CD4-positive, alpha-beta T cell treated with Interleukin-17A for 1 hour (primary cell): Measurements from ENCODE around the gene GRM8.

Experiments
- DNase-seq: peaks from one replicate; pipeline ENCODE4 v3.0.0-alpha.2; 2020

Gene GRM8

DNA sequence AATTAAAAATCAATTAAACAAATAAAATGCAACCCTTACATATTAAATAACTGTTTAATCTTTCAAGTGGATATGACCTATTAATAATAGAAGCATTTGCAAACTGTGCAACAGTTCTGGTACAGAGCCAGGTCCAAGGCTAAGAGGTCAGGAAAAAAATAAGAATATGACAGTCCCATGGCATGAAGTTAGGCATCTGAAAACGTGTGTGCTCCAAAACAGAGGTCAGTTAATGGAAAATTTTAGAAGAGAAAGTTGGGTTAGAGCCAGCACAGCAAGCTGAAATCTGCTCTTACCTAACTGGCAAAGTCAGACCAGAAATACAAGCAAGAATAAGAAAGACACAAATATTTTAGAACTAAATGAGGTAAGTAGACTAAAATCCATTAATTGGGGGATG lies 757.7 kb downstream of the GRM8 start:
- DNase-seq, result no peak

DNA sequence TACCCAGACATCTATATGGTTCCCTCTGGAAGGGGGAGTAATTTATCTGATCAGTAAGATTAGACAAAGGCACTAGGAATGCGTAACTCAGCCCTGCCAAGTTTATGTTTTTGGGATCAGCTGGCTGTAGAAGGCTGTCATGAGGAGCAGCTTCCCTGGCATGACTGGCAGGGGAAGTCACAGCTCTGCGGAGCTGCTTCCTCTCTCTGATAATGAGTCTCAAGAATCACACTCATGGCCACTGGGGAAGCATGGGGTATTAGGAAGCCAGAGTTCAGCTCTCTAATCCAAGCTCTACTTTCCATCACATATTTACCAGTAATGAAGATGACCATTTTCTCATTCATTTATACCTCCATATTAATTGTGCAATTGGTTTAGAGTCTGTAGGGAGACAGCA lies 758.9 kb downstream of the GRM8 start:
- DNase-seq, result no peak

DNA sequence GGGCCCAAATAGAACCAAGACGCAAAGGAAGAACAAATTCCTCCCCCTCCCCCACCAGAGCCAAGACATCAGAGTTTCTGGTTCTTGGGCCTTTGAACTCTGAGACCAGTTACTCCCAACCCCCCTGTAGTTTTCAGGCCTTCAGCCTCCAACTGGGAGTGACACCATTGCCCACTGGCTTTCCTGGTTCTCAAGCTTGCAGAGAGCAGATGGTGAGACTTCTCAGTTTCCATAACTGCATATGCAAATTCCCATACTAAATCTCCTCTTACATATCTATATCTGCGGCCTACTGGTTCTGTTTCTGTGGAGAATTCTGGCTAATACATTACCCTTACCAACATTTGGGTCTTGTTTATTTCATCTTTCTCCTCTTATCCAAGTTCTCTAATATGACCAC lies 762.9 kb downstream of the GRM8 start:
- DNase-seq, result no peak

DNA sequence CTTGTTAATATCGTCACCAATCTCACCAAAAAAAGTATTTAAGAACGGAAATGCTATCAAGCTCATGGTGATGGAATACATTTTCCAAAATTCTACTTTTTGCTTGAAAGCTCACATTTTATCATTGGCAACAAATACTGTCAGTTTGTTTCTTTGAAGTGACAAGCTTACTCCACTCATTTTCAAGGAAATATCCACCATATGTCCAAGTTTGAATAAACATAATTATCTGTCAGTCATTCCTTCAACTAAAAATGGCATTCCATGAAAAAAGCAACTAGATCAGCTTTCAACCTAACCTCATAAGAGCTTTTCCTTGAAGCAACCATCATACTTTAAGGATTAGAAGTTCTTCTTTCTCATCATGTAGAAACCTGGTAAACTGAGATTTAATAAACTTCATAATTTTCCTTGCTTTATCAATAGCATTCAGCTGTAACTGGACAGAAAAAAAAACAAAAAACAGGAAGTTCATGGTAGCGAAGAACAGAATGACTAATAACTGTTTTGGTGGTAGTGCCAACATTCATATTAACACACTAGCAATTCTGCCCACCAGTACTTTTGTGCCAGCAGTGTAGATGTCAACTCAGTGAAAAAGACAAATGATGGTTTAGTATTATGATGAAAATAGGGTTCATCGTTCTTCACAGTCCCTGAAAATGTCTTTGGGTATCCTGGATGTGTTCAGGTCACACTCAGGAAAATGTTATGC lies 764.9 kb downstream of the GRM8 start:
- no peak for DNase-seq

DNA sequence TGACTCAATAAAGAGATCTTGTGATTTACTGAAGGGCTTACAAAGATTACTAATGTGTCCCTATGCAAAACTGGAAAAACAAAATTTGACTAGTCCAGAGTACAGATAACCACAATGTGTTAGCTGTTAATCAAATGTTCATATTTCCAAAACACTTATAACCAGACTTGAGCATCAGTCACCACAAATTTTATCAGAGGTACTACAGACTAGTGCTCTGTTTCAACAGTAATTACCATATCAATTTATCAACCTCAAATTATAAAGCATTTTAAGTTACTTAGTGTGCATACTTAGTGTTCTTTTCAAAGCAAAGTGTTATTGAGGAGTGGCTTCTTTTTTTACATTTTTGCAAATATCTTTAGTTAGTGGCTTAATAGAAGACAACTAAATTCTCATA lies 765.9 kb downstream of the GRM8 start:
- no peak for DNase-seq

DNA sequence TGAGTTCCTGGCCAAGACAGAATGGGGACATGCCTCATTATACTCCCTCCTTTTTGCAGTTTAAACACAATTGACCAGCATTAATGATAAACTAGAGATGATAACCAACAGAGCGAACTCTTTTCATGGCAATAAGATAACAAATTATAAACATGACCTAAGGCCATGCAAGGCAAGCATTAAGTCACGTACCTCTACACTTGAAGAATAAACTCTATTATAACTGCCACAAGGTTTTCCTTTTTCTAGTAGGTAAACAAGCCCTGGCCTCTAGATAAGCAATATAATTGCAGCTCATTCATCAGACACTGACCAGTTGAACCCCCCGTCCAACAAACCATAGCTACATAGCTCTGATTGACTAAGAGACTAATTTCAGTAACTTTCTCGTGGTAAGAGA lies 767.0 kb downstream of the GRM8 start:
- DNase-seq, result no peak

DNA sequence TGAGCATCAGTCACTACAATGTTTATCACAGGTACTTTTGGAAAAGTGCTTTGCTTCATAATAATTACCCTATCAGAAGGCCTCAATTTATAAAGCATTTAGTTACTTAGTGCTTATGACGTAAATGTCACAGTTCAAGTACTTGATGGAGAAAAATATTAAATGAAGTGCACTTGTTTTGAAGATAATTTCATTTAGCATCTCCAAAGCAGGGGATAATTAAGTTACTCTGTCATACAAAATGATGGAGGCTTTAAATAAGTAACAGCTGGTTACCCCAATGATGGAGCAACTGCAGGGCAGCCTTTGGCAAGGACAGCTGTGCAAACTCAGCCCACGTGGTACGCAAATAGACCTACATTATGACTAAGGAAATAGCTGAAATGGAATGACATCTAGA lies 768.8 kb downstream of the GRM8 start:
- no peak for DNase-seq

DNA sequence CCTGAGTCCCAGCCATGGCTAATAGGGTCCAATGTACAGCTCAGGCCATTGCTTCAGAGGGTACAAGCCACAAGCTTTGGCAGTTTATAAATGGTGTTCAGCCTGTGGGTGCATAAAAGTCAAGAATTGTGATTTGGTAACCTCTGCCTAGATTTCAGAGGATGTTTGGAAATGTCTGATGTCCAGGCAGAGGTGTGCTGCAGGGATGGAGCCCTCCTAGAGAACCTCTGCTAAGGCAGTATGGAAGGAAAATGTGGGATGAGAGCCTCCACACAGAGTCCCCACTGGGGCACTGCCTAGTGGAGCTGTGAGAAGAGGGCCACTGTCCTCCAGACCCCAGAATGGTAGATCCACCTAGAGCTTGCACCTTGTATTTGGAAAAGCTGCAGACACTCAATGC lies 779.9 kb downstream of the GRM8 start:
- no peak for DNase-seq

DNA sequence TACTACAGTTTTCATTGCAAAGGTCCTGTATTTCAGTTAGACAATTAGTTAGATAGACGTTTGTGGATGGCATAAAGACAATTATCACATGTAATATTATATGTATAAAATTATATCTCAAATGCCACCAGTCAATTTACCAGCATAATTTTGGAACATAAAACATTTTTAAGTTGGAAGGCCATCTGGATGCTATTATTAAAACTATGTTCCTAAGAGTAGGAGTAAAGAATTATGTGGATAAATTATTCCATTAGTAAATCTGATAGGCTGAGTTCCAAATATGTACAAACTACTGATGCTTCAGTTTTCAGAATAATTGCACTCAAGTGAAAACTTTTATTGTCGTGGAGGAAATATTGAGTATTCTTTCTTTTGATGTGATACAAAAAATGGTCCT lies 790.3 kb downstream of the GRM8 start:
- DNase-seq, result no peak

DNA sequence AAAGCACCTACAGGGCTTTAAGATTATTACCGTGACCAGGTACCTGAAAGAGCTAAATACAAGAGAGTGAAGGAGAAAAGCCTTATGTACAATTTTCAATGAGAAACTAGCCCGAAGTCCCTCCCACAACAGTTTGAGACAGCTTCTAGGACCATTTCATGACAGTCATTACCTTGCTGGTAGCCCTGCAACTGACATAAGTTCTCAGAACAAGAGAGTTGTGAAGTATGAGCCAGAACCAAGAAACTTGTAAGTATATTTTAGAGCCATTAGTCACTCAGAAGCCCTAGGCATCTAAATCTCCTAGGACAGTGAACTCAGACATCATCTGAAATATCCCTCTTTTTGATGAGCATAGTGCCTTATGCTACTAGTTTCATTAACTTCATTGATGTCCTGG lies 792.1 kb downstream of the GRM8 start:
- no peak for DNase-seq

DNA sequence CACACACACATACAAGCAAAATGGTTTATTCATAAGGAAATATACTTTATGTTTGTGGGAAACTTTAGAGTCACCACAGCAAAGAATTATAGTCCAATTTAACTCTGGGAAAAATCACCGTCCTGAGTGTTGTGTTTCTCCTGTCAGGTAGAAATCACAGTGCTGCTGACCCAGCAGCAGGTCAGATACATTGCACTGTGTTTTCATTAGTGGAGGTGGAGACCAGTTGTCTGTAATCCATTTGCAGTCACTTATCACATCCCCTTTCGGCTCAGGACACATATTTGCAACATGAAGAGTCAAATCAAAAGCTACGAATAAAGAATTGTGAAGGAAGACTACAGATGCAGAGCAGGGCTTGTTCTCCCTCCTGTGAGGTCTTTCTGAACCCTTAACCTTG lies 799.6 kb downstream of the GRM8 start:
- DNase-seq, result no peak

DNA sequence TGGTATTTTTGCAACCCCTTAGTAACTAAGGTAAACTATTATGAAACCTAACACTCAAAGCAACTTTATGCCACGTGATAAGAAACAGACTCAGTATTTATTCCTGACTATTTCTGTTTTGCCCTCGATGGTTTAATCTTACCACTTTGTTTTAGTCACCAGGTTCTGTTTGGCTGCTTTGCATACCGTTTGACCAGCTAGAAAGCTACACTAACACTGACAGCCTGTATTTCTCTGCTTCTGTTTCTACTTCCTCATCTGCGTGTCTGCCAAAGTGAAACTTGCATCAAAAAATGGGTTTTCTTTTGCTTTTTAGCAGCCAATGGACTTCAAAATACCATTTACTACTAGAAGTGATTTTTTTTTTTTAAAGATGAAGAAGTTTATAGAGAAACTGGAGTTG lies 802.5 kb downstream of the GRM8 start:
- no peak for DNase-seq

DNA sequence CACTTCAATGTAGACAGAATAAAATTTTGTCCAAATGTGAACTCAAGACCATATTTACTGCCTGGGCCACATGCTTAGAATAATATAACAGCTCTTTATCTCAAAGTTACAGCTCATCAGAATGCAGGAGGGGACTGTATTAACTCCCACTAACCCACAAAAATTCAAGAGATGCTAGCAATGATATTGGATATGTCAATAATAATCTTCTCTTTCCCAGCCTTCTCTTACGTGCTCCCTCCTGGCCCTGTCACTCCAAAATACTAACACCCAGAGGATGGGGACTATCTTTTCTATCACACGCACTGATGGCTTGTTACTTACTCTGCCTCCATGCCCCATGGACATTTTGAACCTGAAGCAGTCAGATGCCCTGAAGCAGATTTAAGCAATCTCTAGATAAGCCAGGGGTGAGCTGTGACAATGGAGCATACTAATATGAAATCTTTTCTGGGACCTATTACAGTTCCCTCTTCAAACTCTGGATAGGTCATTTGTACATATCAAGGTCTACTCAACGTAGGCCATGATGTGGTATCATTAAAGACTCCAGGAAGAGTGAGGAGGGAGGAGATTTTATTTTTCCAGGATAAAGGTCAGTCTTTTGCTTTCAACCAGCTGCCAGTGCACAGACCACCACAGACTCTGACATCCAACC lies 803.0 kb downstream of the GRM8 start:
- no peak for DNase-seq

DNA sequence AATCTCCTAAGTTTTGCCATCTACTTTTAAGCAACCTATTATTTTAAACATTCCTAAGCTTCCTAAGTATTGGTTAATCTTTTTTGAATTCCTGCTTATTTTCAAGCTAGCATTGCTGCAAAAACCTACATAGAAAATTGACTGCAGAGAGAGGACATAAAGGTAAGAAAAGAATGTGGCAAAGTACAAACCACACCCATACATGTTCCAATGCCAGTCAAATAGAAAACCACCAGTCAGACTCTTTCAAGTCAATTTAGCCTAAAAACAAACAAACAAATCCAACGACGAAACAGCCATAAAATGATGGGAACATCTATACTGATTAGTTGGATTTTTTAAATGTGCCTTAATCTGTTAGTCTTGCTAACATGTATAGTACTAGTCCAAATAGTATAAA lies 804.8 kb downstream of the GRM8 start:
- no peak for DNase-seq

DNA sequence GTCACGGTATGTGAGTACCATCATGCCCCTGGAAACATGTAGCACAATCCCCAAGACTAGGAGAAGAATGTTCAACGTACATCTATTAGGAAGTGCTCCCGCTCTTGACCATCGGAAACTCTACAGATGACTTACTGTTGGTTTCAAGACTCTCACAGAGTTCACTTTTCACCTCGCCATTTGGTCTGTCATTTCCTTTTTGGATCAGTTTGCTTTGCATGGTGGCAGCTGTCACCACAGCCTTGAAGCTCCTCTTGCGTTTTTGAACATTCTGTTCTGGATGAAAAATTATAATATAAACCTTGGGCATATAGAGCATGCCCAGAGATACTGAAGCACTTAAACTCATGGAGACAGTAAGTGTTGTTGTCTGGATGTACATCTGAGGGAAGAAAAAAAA lies 806.8 kb downstream of the GRM8 start:
- no peak for DNase-seq

DNA sequence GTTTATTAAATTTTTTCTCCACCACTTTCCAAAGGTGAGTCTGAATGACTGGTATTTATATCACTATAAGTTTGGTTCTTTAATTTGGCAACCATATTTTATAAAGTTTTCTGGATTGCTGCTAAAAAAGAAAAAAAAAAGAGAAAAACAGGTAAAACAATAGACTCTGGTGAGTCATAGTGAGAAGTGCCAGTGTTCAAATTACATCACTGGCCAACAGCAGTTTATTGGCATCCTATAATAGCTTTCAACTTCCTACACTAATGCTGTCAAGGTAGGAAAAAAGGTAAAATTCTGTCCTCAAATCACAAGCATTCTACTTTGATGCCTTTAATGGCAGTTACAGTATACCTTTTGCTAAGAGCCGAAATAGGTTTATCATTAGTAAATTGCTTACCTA lies 808.8 kb downstream of the GRM8 start:
- DNase-seq, result no peak

DNA sequence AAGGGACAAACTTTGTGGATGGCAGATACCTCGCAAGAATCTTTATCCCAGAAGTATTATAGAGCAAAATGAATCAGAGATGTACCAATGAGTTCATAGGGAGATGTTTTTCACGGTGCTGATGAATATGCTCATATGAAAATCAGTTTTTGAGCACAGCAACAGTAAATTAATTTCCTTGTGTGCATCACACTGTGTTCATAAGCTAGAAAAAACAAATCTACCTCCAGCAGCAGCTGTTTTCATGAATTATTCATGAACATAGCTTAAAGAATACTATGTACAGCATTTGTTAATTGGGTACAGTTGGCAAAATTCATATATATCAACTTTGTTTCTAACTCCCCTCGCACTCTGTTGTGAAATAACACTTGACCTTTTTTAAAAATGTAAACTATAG lies 809.8 kb downstream of the GRM8 start:
- no peak for DNase-seq

DNA sequence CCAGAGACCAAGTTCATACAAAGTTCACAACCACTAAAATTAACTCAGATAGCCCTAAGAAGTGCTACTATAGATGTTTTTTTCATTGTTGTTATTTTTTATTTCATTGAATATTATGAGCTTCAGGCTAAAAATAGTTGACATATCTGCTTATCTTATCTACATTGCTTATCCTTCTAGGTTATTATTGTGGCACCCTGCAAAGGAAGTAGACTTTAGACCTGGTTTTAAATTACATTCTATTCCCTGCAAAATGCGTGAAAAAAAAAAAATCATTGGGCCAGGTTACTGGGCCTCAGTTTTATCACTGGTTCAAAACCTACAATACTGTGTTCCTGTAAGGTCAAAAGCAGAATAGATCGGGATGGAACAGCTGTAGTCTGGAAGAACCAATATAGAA lies 811.0 kb downstream of the GRM8 start:
- no peak for DNase-seq

DNA sequence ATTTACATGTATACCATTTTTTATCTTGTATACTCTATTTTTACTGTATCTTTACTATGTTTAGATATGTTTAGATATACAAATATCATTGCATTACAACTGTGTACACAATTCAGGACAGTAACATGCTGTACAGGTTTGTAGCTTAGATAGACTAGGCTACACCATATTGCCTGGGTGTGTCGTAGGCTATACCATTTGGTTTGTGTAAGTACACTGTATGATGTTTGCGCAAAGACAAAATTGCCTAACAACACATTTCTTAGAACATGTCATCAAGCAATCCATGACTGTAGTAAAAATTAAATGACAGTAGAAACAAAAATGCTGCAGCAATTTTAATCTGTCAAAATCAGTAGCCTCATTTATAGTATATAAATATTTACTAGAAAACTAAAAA lies 812.2 kb downstream of the GRM8 start:
- no peak for DNase-seq

DNA sequence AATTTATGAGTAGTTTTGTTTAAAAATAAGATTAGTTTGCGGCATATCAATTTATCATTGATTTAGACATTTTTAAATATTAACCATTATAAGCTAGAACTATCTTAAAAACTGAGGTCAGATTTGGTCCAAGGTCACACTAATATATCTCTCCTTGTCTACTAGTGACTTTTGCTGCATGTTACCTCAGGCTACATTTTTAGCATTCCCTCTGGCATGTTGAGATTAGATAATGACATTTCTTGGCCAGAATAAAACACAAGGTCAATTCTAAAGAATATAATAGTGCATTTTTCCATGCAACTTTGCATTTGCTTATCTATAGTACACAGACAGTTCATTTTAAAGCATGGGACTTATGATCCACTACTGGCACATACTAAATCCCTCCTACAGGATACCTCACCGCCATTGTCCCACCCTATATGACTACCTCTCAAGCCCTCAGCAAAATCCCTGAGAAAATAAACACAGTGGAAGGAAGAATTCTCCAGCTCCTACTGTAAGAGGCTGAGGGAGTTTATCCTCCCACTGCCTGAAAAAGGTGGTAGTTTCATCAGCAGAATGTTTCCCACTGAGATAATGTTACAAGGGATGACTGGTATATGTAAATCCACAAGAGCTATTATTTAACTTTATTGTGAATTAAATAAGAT lies 816.4 kb downstream of the GRM8 start:
- no peak for DNase-seq

DNA sequence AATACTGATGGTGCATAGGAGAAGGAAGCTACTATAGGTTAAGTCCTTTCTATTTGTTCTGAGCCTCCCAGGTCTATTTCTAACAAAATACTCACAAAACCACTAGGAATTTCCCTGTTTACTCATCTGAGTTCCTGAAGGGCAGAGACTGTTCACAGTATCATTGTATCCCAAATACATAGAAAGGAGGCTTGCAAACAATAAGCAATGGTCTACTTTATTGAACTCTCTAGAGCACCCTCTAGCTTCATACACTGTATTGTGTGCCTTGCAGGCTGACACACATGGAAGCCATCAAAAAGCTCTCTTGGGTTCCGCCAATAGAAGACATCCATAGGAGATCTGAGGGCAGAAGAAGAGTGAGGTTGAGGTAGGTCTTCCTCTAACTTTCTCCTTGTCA lies 826.1 kb downstream of the GRM8 start:
- DNase-seq, result no peak

DNA sequence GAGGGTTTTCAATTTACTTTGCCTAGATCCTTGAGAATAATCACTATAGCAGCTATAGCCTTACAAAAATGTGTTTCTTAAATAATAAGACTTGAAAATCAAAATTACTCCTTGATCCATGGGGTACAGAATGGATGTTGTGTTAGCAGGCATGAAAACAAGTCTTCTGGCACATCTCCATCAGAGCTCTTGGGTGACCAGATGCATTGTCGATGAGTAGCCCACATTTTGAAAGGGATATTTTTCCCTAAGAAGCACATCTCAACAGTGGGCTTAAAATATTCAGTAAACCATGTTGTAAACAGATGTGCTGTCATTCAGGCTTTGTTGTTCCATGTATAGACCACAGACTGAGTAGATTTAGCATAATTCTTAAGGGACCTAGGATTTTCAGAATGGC lies 827.8 kb downstream of the GRM8 start:
- no peak for DNase-seq

DNA sequence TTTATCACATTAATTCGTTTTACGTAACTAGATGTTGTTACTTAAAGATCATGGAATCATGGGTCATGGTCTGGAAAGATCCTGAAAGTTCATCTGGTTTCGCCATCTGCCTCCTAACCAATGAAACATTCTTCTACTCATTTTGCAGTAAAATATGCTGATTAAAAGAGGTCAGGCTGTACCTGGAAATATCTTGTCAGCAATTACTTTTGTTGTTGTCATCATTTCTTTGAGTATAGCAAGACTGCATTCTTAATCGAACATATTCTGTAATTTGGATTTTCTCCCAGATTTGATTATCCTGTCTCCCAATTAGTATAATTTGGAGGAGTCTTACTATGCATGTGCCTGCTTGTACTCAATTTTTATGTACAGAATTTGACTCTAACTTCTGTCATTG lies 833.7 kb downstream of the GRM8 start:
- no peak for DNase-seq

DNA sequence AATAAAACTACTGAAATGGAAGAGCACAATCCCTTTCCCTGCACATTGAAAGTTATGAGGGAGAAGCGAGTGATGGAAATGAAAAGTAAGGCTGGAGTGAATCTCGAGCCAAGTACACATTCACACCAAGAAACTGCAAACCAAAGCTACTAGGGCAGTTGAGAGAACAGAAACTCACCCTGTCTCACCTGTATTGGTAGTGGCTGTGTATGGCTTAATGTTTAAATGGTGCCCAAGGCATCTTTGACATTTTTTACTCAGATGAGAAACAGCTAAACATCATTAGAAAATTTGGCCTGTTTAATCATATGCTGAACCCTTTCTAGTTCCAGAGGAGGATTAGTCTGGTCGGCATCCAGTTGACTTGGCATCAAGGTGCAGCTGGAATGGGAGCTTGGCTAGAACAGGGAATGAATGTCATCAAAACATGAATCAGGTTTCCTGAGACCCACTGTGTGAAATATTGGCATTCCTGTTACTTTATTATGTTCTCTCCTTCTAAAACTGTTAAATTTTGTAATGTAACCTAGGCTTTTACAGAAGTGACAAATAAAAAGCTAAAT lies 840.8 kb downstream of the GRM8 start:
- DNase-seq, result no peak
